ENCODE measurements around the gene TAPT1. TPM values are rescaled to one million over a fixed set of nuclear protein-coding genes. Genes with fewer than 3 reads are reported as not detected.

The TAPT1 gene
- total and polyA plus RNA-seq, 3 donors from 2014 or later, result 38.4 to 117 (median 46.1) TPM

DNA sequence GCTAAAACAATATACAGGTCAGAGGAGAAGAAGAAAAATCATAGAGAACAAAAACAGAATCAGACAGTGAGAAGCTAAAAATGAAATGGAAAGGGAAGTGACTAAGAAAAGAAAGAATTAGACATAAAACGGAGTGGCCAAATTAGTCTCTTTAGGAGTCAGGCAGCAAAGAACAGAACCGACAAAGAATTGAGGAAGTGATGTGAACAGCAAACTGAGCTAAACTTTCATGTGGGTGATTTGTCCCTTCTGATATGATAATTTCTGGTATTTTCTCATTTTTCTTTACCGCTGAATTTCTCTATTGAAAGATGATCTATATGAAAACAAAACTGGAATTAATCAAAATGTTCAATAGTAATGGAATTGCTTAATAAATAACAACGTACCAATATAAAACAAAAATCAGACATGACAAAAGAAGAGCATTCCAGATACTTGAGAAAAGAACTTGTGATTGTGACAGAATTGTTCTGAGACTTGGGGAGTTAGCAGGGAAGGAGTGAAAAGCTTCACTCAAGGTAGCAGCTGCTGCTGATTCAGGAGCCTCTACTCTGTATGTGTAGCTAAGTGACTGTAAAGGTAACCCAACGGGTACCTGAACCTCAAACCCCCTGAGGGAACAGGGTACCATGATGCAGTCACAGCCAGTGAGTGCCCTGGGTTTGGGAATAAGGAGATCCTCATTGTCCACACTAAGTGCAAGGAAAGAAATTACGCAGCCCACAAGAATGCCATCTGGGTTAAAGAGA, 8.8 kb downstream of the TAPT1 start:
- TF ChIP-seq POLR2A (IDR thresholded peaks at IDR 0.05), result no peak
- TF ChIP-seq, protein P1, sequence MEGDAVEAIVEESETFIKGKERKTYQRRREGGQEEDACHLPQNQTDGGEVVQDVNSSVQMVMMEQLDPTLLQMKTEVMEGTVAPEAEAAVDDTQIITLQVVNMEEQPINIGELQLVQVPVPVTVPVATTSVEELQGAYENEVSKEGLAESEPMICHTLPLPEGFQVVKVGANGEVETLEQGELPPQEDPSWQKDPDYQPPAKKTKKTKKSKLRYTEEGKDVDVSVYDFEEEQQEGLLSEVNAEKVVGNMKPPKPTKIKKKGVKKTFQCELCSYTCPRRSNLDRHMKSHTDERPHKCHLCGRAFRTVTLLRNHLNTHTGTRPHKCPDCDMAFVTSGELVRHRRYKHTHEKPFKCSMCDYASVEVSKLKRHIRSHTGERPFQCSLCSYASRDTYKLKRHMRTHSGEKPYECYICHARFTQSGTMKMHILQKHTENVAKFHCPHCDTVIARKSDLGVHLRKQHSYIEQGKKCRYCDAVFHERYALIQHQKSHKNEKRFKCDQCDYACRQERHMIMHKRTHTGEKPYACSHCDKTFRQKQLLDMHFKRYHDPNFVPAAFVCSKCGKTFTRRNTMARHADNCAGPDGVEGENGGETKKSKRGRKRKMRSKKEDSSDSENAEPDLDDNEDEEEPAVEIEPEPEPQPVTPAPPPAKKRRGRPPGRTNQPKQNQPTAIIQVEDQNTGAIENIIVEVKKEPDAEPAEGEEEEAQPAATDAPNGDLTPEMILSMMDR (IDR thresholded peaks at IDR 0.05), result no peak
- intact Hi-C loops (cut with DNase I; ENCODE audit: low total_unique reads), result no loop called here
- peaks cover 3% of the 10 kb centered on the region for H3K4me1 ChIP-seq

DNA sequence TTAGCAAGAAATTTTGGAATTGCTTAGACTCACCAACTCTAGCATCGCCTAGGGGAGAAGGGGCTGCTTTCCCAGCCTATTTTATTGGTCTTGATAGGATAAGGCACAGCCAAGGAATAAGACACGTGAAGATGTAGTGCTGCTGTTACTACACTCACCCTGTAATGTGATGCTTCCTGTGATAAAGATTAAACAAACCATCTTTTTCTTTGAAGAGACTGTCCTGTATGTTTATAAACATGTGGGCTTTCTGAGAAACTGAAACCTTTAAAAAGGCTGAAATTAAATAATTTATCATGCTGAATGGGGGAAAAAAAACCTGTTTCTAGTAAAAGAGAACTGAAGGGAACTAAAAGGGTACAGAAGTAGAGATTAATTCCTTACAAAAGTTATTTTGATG, 13.2 kb downstream of the TAPT1 start:
- no peak for DNase-seq
- WGBS, 2 donors, result 72 to 79% methylated on average over 2 of the region's 2 CpGs
- Histone ChIP-seq H3K4me1 (peaks cover 3% of the 10 kb centered on the region), H3K27me3 (no peaks in the 10 kb centered on the region), H3K36me3 (ENCODE audit: low read depth, missing control alignments) (no peaks in the 10 kb centered on the region), H3K4me3 (no peak overlapping the region), H3K27ac (no peak overlapping the region), H3K9me3 (no peaks in the 10 kb centered on the region)
- no peak for TF ChIP-seq POLR2A (IDR thresholded peaks at IDR 0.05)
- TF ChIP-seq, protein P1 (IDR thresholded peaks at IDR 0.05), result no peak
- intact Hi-C loops (cut with DNase I; ENCODE audit: low total_unique reads), result no loop called here

More for the DNA sequence above, 8.8 kb downstream of the TAPT1 start:
- H3K27ac ChIP-seq, result no peak overlapping the region
- no peaks in the 10 kb centered on the region for H3K9me3 ChIP-seq
- 83 to 87% methylated on average over 6 of the region's 6 CpGs for WGBS, 2 donors
- H3K4me3 ChIP-seq, result no peak overlapping the region
- no peaks in the 10 kb centered on the region for H3K27me3 ChIP-seq
- no peak for DNase-seq
- no peaks in the 10 kb centered on the region for H3K36me3 ChIP-seq (ENCODE audit: low read depth, missing control alignments)

DNA sequence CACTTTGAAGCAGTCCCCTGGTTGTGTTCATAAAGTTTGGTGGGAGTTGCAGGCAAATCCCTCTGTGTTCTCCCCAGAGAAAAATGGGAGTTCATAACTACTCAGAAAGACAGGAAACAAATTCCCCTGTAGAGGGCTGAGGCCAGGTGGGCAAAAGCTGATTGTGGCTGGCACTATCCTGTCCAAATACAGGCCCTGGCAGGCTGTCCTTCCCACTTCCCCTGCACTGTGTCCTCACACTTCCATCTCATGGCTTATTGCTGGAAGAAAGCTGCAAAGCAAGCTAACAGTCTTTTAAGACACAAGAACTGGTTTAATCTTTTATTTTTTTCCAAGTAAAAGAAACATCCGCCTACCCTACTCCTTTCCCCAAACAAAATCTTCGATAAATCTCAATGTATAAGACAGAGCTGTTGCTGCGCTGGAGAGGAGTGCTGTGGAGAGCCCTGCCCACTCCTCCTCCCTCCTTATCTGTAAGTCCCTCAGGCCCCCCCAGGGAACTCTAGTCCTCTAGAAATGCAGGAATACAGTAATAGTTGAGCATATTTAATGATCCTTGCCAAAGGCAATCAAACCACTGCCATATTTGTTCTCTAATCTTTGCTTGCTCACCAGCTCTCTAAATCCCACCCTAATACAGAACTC, 14.0 kb downstream of the TAPT1 start:
- intact Hi-C loops (cut with DNase I; ENCODE audit: low total_unique reads), result no loop called here
- 56 to 87% methylated on average over 3 of the region's 3 CpGs for WGBS, 2 donors

DNA sequence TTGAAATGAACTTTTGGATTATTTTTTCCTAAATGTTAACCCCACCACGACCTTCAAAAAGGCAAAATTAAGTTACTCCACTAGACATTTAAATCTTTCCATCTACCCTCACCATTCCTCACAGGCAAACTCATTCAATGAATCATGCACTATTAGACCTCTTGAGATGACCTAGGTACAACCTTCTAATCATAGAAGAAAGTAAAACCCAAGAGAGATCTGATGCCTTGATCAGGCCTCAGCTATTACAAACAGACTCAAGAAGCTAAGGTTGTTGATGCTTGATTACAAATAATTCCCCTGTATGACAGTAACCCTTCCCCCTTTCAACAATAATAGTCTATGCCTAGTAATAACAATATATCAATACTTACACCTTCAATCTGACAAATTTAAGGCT, 18.9 kb downstream of the TAPT1 start:
- H3K4me1 ChIP-seq, result no peaks in the 10 kb centered on the region
- 95 to 97% methylated on average over 1 of the region's 1 CpG for WGBS, 2 donors
- TF ChIP-seq POLR2A (IDR thresholded peaks at IDR 0.05), result no peak
- TF ChIP-seq, protein P1 (IDR thresholded peaks at IDR 0.05), result no peak

More for the DNA sequence above, 14.0 kb downstream of the TAPT1 start:
- Histone ChIP-seq H3K4me1 (peaks cover 3% of the 10 kb centered on the region), H3K27me3 (no peaks in the 10 kb centered on the region), H3K9me3 (no peaks in the 10 kb centered on the region), H3K36me3 (ENCODE audit: low read depth, missing control alignments) (no peaks in the 10 kb centered on the region), H3K4me3 (no peak overlapping the region), H3K27ac (peak overlapping the region in 1 of 2 donors; percentile 16)
- DNase-seq, result no peak
- TF ChIP-seq, protein P1 (IDR thresholded peaks at IDR 0.05), result no peak

More for the DNA sequence above, 18.9 kb downstream of the TAPT1 start:
- Histone ChIP-seq H3K27ac (no peak overlapping the region), H3K36me3 (ENCODE audit: low read depth, missing control alignments) (no peaks in the 10 kb centered on the region), H3K9me3 (no peaks in the 10 kb centered on the region), H3K4me3 (no peak overlapping the region), H3K27me3 (no peaks in the 10 kb centered on the region)
- intact Hi-C loops (cut with DNase I; ENCODE audit: low total_unique reads), result no loop called here
- DNase-seq, result no peak

Data from testis (tissue), 3 donors.